Suprapubic skin (tissue), 3 donors: ENCODE results near the gene CHRND.

ENCODE experiments used
- POLR2A ChIP-seq, 2 donors: fragments of 450-650 bp; IDR thresholded peaks; one replicate each; pipeline ENCODE4 v1.6.1; 2017; ENCODE audit warnings: antibody characterized with exemption in 2 of 2, mild to moderate bottlenecking in 2 of 2, moderate library complexity in 2 of 2
- TF ChIP-seq, protein P1 (sequence below), 2 donors: fragments of 200-600 bp in 1 of 2; fragments of 450-650 bp in 1 of 2; sonication (generic) in 1 of 2; IDR thresholded peaks; one replicate each; pipeline ENCODE4 v1.5.1; 2016 to 2019; ENCODE audit warnings: antibody characterized with exemption in 2 of 2, mild to moderate bottlenecking in 1 of 2, moderate library complexity in 1 of 2

DNA sequence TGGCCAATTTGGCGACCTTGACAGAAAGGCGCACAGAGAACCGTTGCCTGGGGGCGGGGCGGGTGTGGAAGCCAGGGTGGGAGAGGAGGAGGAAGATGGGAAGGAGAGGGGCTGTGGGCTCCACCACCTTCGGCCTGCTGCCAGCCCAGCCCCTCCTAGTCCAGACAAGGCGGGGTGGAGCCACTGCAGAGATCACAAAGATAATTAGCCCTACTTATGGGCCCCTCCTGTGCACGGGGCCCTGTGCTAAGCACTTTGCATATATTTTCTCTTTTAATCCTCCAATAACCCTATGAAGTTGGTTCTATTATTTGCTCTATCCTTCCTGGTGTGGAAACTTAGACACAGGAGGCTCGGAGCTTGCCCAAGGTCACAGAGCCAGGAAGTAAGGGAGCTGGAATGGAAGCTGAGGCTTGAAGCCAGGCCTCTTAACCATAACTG lies 24.6 kb upstream of the CHRND start:
- TF ChIP-seq, protein P1, sequence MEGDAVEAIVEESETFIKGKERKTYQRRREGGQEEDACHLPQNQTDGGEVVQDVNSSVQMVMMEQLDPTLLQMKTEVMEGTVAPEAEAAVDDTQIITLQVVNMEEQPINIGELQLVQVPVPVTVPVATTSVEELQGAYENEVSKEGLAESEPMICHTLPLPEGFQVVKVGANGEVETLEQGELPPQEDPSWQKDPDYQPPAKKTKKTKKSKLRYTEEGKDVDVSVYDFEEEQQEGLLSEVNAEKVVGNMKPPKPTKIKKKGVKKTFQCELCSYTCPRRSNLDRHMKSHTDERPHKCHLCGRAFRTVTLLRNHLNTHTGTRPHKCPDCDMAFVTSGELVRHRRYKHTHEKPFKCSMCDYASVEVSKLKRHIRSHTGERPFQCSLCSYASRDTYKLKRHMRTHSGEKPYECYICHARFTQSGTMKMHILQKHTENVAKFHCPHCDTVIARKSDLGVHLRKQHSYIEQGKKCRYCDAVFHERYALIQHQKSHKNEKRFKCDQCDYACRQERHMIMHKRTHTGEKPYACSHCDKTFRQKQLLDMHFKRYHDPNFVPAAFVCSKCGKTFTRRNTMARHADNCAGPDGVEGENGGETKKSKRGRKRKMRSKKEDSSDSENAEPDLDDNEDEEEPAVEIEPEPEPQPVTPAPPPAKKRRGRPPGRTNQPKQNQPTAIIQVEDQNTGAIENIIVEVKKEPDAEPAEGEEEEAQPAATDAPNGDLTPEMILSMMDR (IDR thresholded peaks at IDR 0.05): no peak
- no peak for TF ChIP-seq POLR2A (IDR thresholded peaks at IDR 0.05)
